GM12878 (cell line): Measurements from ENCODE around the gene SNN. TPM values are rescaled to one million over a fixed set of nuclear protein-coding genes. Genes with fewer than 3 reads are reported as not detected.

ENCODE experiments used
- ATF2 ChIP-seq: IDR thresholded peaks from 2 replicates; pipeline ENCODE4 v1.6.1; 2012; ENCODE audit warnings: low read length, inconsistent platforms
- CEBPB ChIP-seq, 2 experiments: fragments of 150-350 bp in 1 of 2; IDR thresholded peaks; 2 replicates each; pipeline ENCODE4 v1.6.1; 2012 to 2014; ENCODE audit warnings: low read depth in 2 of 2, low read length in 2 of 2, borderline replicate concordance in 1 of 2, inconsistent platforms in 1 of 2
- CEBPZ ChIP-seq: fragments of 150-350 bp; IDR thresholded peaks from 2 replicates; pipeline ENCODE4 v1.6.1; 2016; ENCODE audit warnings: low read depth, low read length
- E2F4 ChIP-seq: IDR thresholded peaks from 2 replicates; pipeline ENCODE4 v1.6.1; 2012; ENCODE audit warnings: low read depth, low read length, improper control_type of control experiment
- E2F8 ChIP-seq: fragments of 450-650 bp; IDR thresholded peaks from 2 replicates; pipeline ENCODE4 v1.6.1; 2018; ENCODE audit warnings: mild to moderate bottlenecking, low read depth, moderate library complexity; ENCODE audit not compliant: partially characterized antibody
- EED ChIP-seq: sonication (generic); IDR thresholded peaks from 2 replicates; pipeline ENCODE4 v1.6.1; 2016; ENCODE audit warnings: antibody characterized with exemption, low read depth
- ESRRA ChIP-seq: IDR thresholded peaks from 2 replicates; pipeline ENCODE4 v1.6.1; 2012; ENCODE audit warnings: mild to moderate bottlenecking, low read length, improper control_type of control experiment
- HSF1 ChIP-seq: fragments of 150-350 bp; IDR thresholded peaks from 2 replicates; pipeline ENCODE4 v1.6.1; 2014; ENCODE audit warnings: mild to moderate bottlenecking, low read depth, low read length
- JUNB ChIP-seq: IDR thresholded peaks from 2 replicates; pipeline ENCODE4 v1.6.1; 2016; ENCODE audit warnings: antibody characterized with exemption, mild to moderate bottlenecking
- NFYA ChIP-seq: IDR thresholded peaks from 2 replicates; pipeline ENCODE4 v1.6.1; 2011; ENCODE audit warnings: low read depth, mild to moderate bottlenecking, low read length, improper control_type of control experiment, borderline replicate concordance
- PML ChIP-seq: IDR thresholded peaks from 2 replicates; pipeline ENCODE4 v1.6.1; 2012; ENCODE audit warnings: low read length, inconsistent platforms
- RAD21 ChIP-seq: IDR thresholded peaks from 2 replicates; pipeline ENCODE4 v1.6.1; 2011; ENCODE audit warnings: mild to moderate bottlenecking, low read depth, low read length, moderate library complexity; ENCODE audit not compliant: insufficient read depth
- RELB ChIP-seq: fragments of 450-650 bp; IDR thresholded peaks from 2 replicates; pipeline ENCODE4 v1.6.1; 2017; ENCODE audit warnings: low read depth, mild to moderate bottlenecking, moderate library complexity
- STAT1 ChIP-seq: fragments of 450-650 bp; conservative IDR thresholded peaks from 2 replicates; pipeline ENCODE4 v1.6.1; 2014; ENCODE audit warnings: antibody characterized with exemption, mild to moderate bottlenecking
- WRNIP1 ChIP-seq: IDR thresholded peaks from 2 replicates; pipeline ENCODE4 v1.6.1; 2011; ENCODE audit warnings: low read depth, low read length, improper control_type of control experiment, borderline replicate concordance
- ZNF274 ChIP-seq: IDR thresholded peaks from one replicate; pipeline ENCODE4 v1.8.0; 2011; ENCODE audit not compliant: insufficient read length, insufficient read depth
- ZNF384 ChIP-seq: IDR thresholded peaks from 2 replicates; pipeline ENCODE4 v1.6.1; 2012; ENCODE audit warnings: low read depth, mild to moderate bottlenecking, low read length, improper control_type of control experiment, borderline replicate concordance
- polyA plus RNA-seq, 11 experiments: library from polyadenylated mRNA; depleted of rRNA in 4 of 11; unstranded in 6 of 11; stranded (reverse) in 5 of 11; fragments of >200 nt; fragmentation: Nextera tagmentation in 4 of 11; fragmentation: Illumina TruSeq in 1 of 11; extraction: Ambion mirVana in 4 of 11; extraction: Trizol in 1 of 11; gene quantifications; 1 replicate in 1 of 11; 2 replicates in 10 of 11; pipeline versions ENCODE4 v1.2.1 to v1.2.3, GENCODE V29; 2011 to 2016; ENCODE audit warnings: inconsistent platforms in 2 of 11, missing spikeins in 2 of 11, low read depth in 1 of 11
- total RNA-seq, 4 experiments: library from RNA; depleted of rRNA in 3 of 4; stranded (reverse); fragments of >200 nt in 3 of 4; fragmentation: Illumina TruSeq in 1 of 4; extraction: Trizol in 1 of 4; gene quantifications; 2 replicates each; pipeline versions ENCODE4 v1.2.1 to v1.2.3, GENCODE V29; 2013 to 2021

SNN gene
- total and polyA plus RNA-seq, 10 of the 15 experiments (the other 5 are each of a cell fraction or from before 2014, with no cell fraction given) = 2.2 to 43.4 (median 27.8) TPM

- TF ChIP-seq CEBPB (IDR thresholded peaks at IDR 0.05; ENCODE audit: borderline replicate concordance in 1 of 2, low read depth in 2 of 2, low read length in 2 of 2) (no peak), E2F8 (no peak), NFYA (no peak), PML (peak; percentile 53; the same call in 1 of the 2 replicates), E2F4 (no peak), EED (no peak), WRNIP1 (no peak), CEBPZ (no peak), RAD21 (no peak), RELB (no peak), HSF1 (no peak), ZNF274 (no peak), ATF2 (peak; percentile 73), ESRRA (no peak), ZNF384 (no peak), JUNB (peak; percentile 88), STAT1 (no peak)
Observed at GRCh38 chr16:11682655-11683096, 14.4 kb downstream of the SNN start (continued).
